KBM-7 (cell line): Measurements from ENCODE around the gene LEF1.

Source experiments
- DNase-seq: peaks from one replicate; pipeline ENCODE4 v3.0.0-alpha.2; 2015
- in situ Hi-C: fragments of 300-500 bp; cut with MboI; formaldehyde crosslinking; loops from 2 replicates; pipeline ENCODE4 v1.14.3; 2020; ENCODE audit warnings: low sequenced_read_pairs, low pct_unique_long_range_greater_than_20kb, mixed read lengths

LEF1 gene

GRCh38 chr4:108117418-108118182 lies 51.1 kb downstream of the LEF1 start:
- in situ Hi-C loops, result no loop called here
- DNase-seq, result no peak

- in situ Hi-C loops, result no loop called here
- DNase-seq, result no peak
Measured at GRCh38 chr4:108116423-108117168, 52.1 kb downstream of the LEF1 start.

GRCh38 chr4:108115168-108115526 lies 53.6 kb downstream of the LEF1 start:
- DNase-seq, result no peak
- in situ Hi-C loops, result no loop called here

- DNase-seq, result peak; percentile 26
- in situ Hi-C loops, result no loop called here
Measured at GRCh38 chr4:108114503-108114902, 54.2 kb downstream of the LEF1 start.

- in situ Hi-C loops, result no loop called here
- DNase-seq, result no peak
Measured at GRCh38 chr4:108113229-108113628, 55.5 kb downstream of the LEF1 start.

- in situ Hi-C loops, result no loop called here
- DNase-seq, result no peak
Measured at GRCh38 chr4:108111781-108112180, 57.0 kb downstream of the LEF1 start.

- no peak for DNase-seq
- in situ Hi-C loops, result no loop called here
Measured at GRCh38 chr4:108110450-108110849, 58.3 kb downstream of the LEF1 start.

- in situ Hi-C loops, result no loop called here
- no peak for DNase-seq
Measured at GRCh38 chr4:108109997-108110416, 58.7 kb downstream of the LEF1 start.

GRCh38 chr4:108109111-108109510 lies 59.6 kb downstream of the LEF1 start:
- no peak for DNase-seq
- in situ Hi-C loops, result no loop called here

GRCh38 chr4:108107729-108108382 lies 60.9 kb downstream of the LEF1 start:
- DNase-seq, result no peak
- in situ Hi-C loops, result no loop called here

GRCh38 chr4:108107101-108107500 lies 61.6 kb downstream of the LEF1 start:
- no peak for DNase-seq
- in situ Hi-C loops, result no loop called here

- DNase-seq, result no peak
- in situ Hi-C loops, result no loop called here
Measured at GRCh38 chr4:108106186-108106585, 62.5 kb downstream of the LEF1 start.

- in situ Hi-C loops, result no loop called here
- no peak for DNase-seq
Measured at GRCh38 chr4:108103099-108103862, 65.5 kb downstream of the LEF1 start.

GRCh38 chr4:108100827-108101226 lies 67.9 kb downstream of the LEF1 start:
- in situ Hi-C loops, result no loop called here
- no peak for DNase-seq

GRCh38 chr4:108099838-108100237 lies 68.9 kb downstream of the LEF1 start:
- no peak for DNase-seq
- in situ Hi-C loops, result no loop called here

- DNase-seq, result no peak
- in situ Hi-C loops, result no loop called here
Measured at GRCh38 chr4:108097990-108098553, 70.7 kb downstream of the LEF1 start.

GRCh38 chr4:108094923-108095482 lies 73.7 kb downstream of the LEF1 start:
- in situ Hi-C loops, result no loop called here
- DNase-seq, result no peak

GRCh38 chr4:108094131-108094530 lies 74.6 kb downstream of the LEF1 start:
- DNase-seq, result no peak
- in situ Hi-C loops, result no loop called here

GRCh38 chr4:108092288-108092687 lies 76.4 kb downstream of the LEF1 start:
- in situ Hi-C loops, result no loop called here
- DNase-seq, result no peak
